K562 (cell line): Measurements from ENCODE around the gene WDR27. TPM values are rescaled to one million over a fixed set of nuclear protein-coding genes. Genes with fewer than 3 reads are reported as not detected.
A peak's percentile ranks its signal among the peaks of the same experiment; 100 is the strongest.

Experiments
- ATAC-seq: fragments of 200-7000 bp; cut with Tn5 transposase; 3 replicates; pipeline ENCODE4 v1.9.1; 2020; ENCODE audit warnings: moderate library complexity
- BruUV-seq: library from RNA; stranded (reverse); fragments of 400-500 nt; replicated peaks from 2 replicates; lab custom pipeline; 2021; lab: Mats Ljungman, UMichigan
- CTCF ChIA-PET: fragments of 300-600 bp; formaldehyde crosslinking; extraction: SDS; loops from one replicate; lab custom pipeline; 2021; ENCODE audit warnings: low intra/inter-chr PET ratio; lab: Yijun Ruan, JAX
- POLR2A ChIA-PET: fragments of 300-600, 350-650 bp; sonication (Branson Sonifier 250); formaldehyde crosslinking; extraction: SDS; loops from one replicate; lab custom pipeline; 2021; ENCODE audit warnings: antibody characterized with exemption, inconsistent platforms; lab: Yijun Ruan, JAX
- DNase-seq, 4 experiments: peaks; one replicate each; pipeline versions ENCODE4 v3.0.0 to v3.0.0-alpha.2; 2011 to 2018; ENCODE audit warnings: low spot score in 3 of 4, mixed read lengths in 3 of 4; ENCODE audit errors: extremely low read depth in 1 of 4
- FAIRE-seq: peaks from 2 replicates; lab custom pipeline; 2011; peaks lifted over from hg19 to GRCh38; lab: Jason Lieb, UNC
- H2AFZ ChIP-seq: 2 replicates; pipeline ENCODE4 v1.6.0; 2011; ENCODE audit warnings: low read depth, low read length, control low read depth, inconsistent platforms
- H3K27ac ChIP-seq: fragments of 200-600 bp; 3 replicates; pipeline ENCODE4 v1.8.0; 2011; ENCODE audit warnings: low read depth, mild to moderate bottlenecking, control low read depth, inconsistent platforms, low read length, moderate library complexity, mixed read lengths; ENCODE audit errors: extremely low read depth
- H3K27me3 ChIP-seq, 2 experiments: fragments of 300-600 bp in 1 of 2; 2 replicates in 1 of 2; 3 replicates in 1 of 2; pipeline versions ENCODE4 v1.6.0 to v1.8.0; 2011; ENCODE audit warnings: inconsistent platforms in 2 of 2, low read length in 2 of 2, mild to moderate bottlenecking in 1 of 2, mixed read lengths in 1 of 2, moderate library complexity in 1 of 2; ENCODE audit not compliant: control insufficient read depth in 2 of 2, insufficient read depth in 2 of 2
- H3K36me3 ChIP-seq: fragments of 300-600 bp; 3 replicates; pipeline ENCODE4 v1.8.0; 2011; ENCODE audit warnings: mild to moderate bottlenecking, low read length, inconsistent platforms; ENCODE audit not compliant: control insufficient read depth, insufficient read depth
- H3K4me1 ChIP-seq, 2 experiments: fragments of 200-600 bp in 1 of 2; replicated peaks in 1 of 2; 2 replicates in 1 of 2; 3 replicates in 1 of 2; pipeline versions ENCODE4 v1.5.1 to v1.8.0; 2011; ENCODE audit warnings: inconsistent platforms in 2 of 2, low read length in 2 of 2, mild to moderate bottlenecking in 1 of 2, mixed read lengths in 1 of 2, moderate library complexity in 1 of 2; ENCODE audit not compliant: control insufficient read depth in 2 of 2, insufficient read depth in 2 of 2
- H3K4me2 ChIP-seq: 2 replicates; pipeline ENCODE4 v1.6.1; 2011; ENCODE audit warnings: low read length, control low read depth, inconsistent platforms, mixed read lengths; ENCODE audit not compliant: insufficient read depth
- H3K4me3 ChIP-seq: fragments of 200-600 bp; sonication (generic), shearing (Covaris generic); 2 replicates; pipeline ENCODE4 v1.5.1; 2016; ENCODE audit warnings: control low read depth, inconsistent platforms
- H3K79me2 ChIP-seq: fragments of 200-600 bp; 3 replicates; pipeline ENCODE4 v1.8.0; 2011; ENCODE audit warnings: low read length, inconsistent platforms; ENCODE audit not compliant: control insufficient read depth, insufficient read depth
- H3K9ac ChIP-seq, 2 experiments: 2 replicates each; pipeline versions ENCODE4 v1.6.0 to v1.6.1; 2011; ENCODE audit warnings: low read depth in 2 of 2, low read length in 2 of 2, control low read depth in 1 of 2, inconsistent platforms in 1 of 2, mild to moderate bottlenecking in 1 of 2, mixed read lengths in 1 of 2; ENCODE audit not compliant: insufficient read depth in 1 of 2
- H3K9me1 ChIP-seq: one replicate; pipeline ENCODE4 v1.6.0; 2011; ENCODE audit warnings: inconsistent platforms, mild to moderate bottlenecking, low read length, moderate library complexity; ENCODE audit not compliant: control insufficient read depth, insufficient read depth
- H3K9me3 ChIP-seq: replicated peaks from 2 replicates; pipeline ENCODE4 v1.5.1; 2011; ENCODE audit warnings: low read depth, low read length, inconsistent platforms; ENCODE audit not compliant: control insufficient read depth, insufficient read depth
- H4K20me1 ChIP-seq: replicated peaks from 2 replicates; pipeline ENCODE4 v1.6.1; 2011; ENCODE audit warnings: low read length, inconsistent platforms, mixed read lengths; ENCODE audit not compliant: control insufficient read depth, insufficient read depth
- C11orf30 ChIP-seq: fragments of 450-650 bp; IDR thresholded peaks from 2 replicates; pipeline ENCODE4 v1.6.1; 2016; ENCODE audit warnings: low read depth, mild to moderate bottlenecking
- EGR1 ChIP-seq: fragments of 450-650 bp; conservative IDR thresholded peaks from 2 replicates; pipeline ENCODE4 v1.6.1; 2017; ENCODE audit warnings: mild to moderate bottlenecking
- JUNB ChIP-seq: fragments of 450-650 bp; formaldehyde crosslinking; conservative IDR thresholded peaks from 2 replicates; pipeline ENCODE4 v1.4.0; 2020; ENCODE audit warnings: mild to moderate bottlenecking
- NCOA4 ChIP-seq: fragments of 450-650 bp; IDR thresholded peaks from 2 replicates; pipeline ENCODE4 v1.6.1; 2018; ENCODE audit warnings: mild to moderate bottlenecking; ENCODE audit not compliant: partially characterized antibody
- PHB2 ChIP-seq: fragments of 450-650 bp; IDR thresholded peaks from 2 replicates; pipeline ENCODE4 v1.6.1; 2017; ENCODE audit warnings: low read depth
- ZNF3 ChIP-seq: fragments of 250-450 bp; sonication (Bioruptor Pico); IDR thresholded peaks from 2 replicates; pipeline ENCODE4 v1.5.0; 2021; ENCODE audit warnings: mild to moderate bottlenecking, moderate library complexity
- ZNF316 ChIP-seq: fragments of 450-650 bp; IDR thresholded peaks from 2 replicates; pipeline ENCODE4 v1.6.1; 2016
- WGBS: fragments of 100-300 bp; shearing (Covaris generic); methylation state at CpG from one replicate; pipeline ENCODE4 v1.1.6; 2016; ENCODE audit warnings: low coverage, mixed read lengths; ENCODE audit not compliant: insufficient coverage; ENCODE audit errors: missing lambda C conversion rate; 5-methylcytosine and 5-hydroxymethylcytosine counted together
- in situ Hi-C: fragments of 300-500 bp; cut with MboI; formaldehyde crosslinking; loops from 4 replicates; pipeline ENCODE4 v1.15.0; 2018; ENCODE audit warnings: inconsistent platforms, mixed read lengths
- intact Hi-C: fragments of 100-400 bp; cut with micrococcal nuclease; formaldehyde crosslinking; loops from 2 replicates; pipeline ENCODE4 v1.14.2; 2022
- polyA plus RNA-seq, 8 experiments: library from polyadenylated mRNA; depleted of rRNA in 4 of 8; stranded (reverse) in 5 of 8; unstranded in 3 of 8; fragments of >200 nt; fragmentation: Nextera tagmentation in 2 of 8; fragmentation: Illumina TruSeq in 1 of 8; extraction: Ambion mirVana in 2 of 8; extraction: Trizol in 1 of 8; gene quantifications; 2 replicates each; pipeline versions ENCODE4 v1.2.1 to v1.2.3, GENCODE V29; 2011 to 2014; ENCODE audit warnings: inconsistent platforms in 1 of 8, missing spikeins in 1 of 8
- total RNA-seq, 7 experiments: library from RNA; depleted of rRNA in 6 of 7; stranded (reverse); fragments of >200 nt in 6 of 7; fragmentation: Illumina TruSeq in 2 of 7; extraction: Trizol in 2 of 7; gene quantifications; 2 replicates each; pipeline versions ENCODE4 v1.2.1 to v1.2.3, GENCODE V29; 2011 to 2021; ENCODE audit warnings: low replicate concordance in 1 of 7

WDR27 gene
- total and polyA plus RNA-seq, 9 of the 15 experiments (the other 6 are each of a cell fraction or from before 2014, with no cell fraction given): 4.3 to 77.2 (median 22.7) TPM

- no peak for TF ChIP-seq EGR1
Measured at GRCh38 chr6:169543704-169544103, 158.1 kb downstream of the WDR27 start (continued).

- BruUV-seq: no TSS peak
- no peak for TF ChIP-seq JUNB (CRISPR knock-in tag)
- peak; percentile 49 for TF ChIP-seq C11orf30
- TF ChIP-seq ZNF3 (CRISPR knock-in tag): no peak
- TF ChIP-seq ZNF316: peak; percentile 77
- no peak for TF ChIP-seq NCOA4
- no peak for TF ChIP-seq PHB2
- in situ Hi-C loops (no loop called here), intact Hi-C loops (no loop called here)
- Histone ChIP-seq H3K36me3 (no peaks in the 10 kb centered on the region), H3K4me3 (no peak overlapping the region), H3K9me1 (no peaks in the 10 kb centered on the region), H4K20me1 (no peaks in the 10 kb centered on the region), H3K27ac (no peak overlapping the region), H3K4me1 (no peaks in the 10 kb centered on the region), H3K79me2 (no peaks in the 10 kb centered on the region), H3K4me2 (no peak overlapping the region), H2AFZ (no peak overlapping the region), H3K27me3 (no peaks in the 10 kb centered on the region; a peak in 1 of 5 replicates), H3K9me3 (no peaks in the 10 kb centered on the region), H3K9ac (no peak overlapping the region)
- FAIRE-seq (no peak), ATAC-seq (no peak), DNase-seq (no peak)
- 0% methylated on average over 1 of the region's 1 CpG for WGBS
- ChIA-PET CTCF (no interaction called here), POLR2A (no interaction called here)
Measured at GRCh38 chr6:169542491-169542890, 159.3 kb downstream of the WDR27 start.
